Measurements from ENCODE around the gene RREB1. TPM values are rescaled to one million over a fixed set of nuclear protein-coding genes. Genes with fewer than 3 reads are reported as not detected.

Gene RREB1
- polyA plus RNA-seq, 1 experiment = 1.2 TPM

DNA sequence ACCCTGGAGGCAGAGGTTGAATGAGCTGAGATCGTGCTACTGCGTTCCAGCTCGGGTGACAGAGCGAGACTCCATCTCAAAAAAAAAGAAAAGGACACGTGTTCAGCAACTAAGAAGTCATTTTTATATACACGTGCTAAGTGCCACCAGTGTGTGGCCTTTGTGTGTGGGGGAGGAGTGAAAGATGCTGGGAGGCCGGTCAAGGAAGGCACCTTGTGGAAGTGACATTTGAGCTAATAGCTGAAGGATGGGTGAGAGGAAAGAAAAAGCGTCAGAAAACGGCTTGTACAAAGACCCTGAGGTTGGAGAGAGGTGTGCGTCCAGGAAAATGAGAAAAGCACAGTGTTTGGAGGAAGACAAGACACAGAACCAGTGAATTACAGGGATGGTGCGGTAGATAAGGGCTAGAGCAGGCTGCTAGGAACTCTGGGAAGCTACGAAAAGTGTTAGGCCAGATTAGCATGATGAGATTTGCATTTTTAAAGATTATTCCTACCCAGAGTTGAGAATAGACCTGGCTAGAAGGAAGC, 11.6 kb downstream of the RREB1 start:
- CTCF ChIA-PET = interaction anchor here (0.6 to 1.1 kb wide), 2 partner anchors 9 to 257 kb away, joined by 3 read pairs; no protein-coding TSS in a partner anchor
- Histone ChIP-seq H3K27me3 (ENCODE audit: control insufficient read depth, insufficient read depth, low read length) (no peaks in the 10 kb centered on the region), H3K36me3 (ENCODE audit: control insufficient read depth, insufficient read depth, low read length) (0 out of 2 replicates have a peak, but pooled peaks cover 2% of the 10 kb centered on the region), H3K4me3 (ENCODE audit: low read depth, low read length) (no peak overlapping the region)
- no peak for DNase-seq (ENCODE audit: low read depth)
- TF ChIP-seq, protein P1, sequence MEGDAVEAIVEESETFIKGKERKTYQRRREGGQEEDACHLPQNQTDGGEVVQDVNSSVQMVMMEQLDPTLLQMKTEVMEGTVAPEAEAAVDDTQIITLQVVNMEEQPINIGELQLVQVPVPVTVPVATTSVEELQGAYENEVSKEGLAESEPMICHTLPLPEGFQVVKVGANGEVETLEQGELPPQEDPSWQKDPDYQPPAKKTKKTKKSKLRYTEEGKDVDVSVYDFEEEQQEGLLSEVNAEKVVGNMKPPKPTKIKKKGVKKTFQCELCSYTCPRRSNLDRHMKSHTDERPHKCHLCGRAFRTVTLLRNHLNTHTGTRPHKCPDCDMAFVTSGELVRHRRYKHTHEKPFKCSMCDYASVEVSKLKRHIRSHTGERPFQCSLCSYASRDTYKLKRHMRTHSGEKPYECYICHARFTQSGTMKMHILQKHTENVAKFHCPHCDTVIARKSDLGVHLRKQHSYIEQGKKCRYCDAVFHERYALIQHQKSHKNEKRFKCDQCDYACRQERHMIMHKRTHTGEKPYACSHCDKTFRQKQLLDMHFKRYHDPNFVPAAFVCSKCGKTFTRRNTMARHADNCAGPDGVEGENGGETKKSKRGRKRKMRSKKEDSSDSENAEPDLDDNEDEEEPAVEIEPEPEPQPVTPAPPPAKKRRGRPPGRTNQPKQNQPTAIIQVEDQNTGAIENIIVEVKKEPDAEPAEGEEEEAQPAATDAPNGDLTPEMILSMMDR (IDR thresholded peaks at IDR 0.05; ENCODE audit: insufficient read depth, low read depth, low read length) = no peak
- POLR2A ChIA-PET = no interaction called here

DNA sequence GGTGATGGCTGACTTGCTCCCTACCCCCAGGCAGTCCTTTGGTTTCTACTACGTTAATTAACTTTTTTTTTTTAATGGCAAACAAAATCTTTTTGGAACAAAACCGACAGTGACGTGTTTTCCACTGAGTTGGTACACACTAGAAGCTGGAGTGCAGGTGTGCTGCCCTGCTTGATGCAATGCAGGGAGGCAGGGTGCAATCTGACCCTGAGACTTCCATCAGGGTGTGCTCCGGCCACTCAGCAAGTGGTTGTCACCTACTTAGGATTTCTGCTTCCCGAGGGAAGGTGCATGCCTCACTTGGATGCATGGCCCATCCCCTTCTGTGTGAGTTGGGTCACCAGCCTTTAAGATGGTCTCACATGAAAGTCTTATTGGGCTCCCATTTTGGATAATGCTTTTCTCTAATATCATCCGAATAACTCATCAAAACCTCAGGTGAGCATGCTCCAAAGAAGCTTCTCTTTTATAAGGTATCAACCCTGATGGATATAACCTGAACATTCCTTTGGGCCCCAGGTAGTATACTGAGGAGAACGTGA, 14.0 kb downstream of the RREB1 start:
- Histone ChIP-seq H3K27me3 (ENCODE audit: control insufficient read depth, insufficient read depth, low read length) (no peaks in the 10 kb centered on the region), H3K36me3 (ENCODE audit: control insufficient read depth, insufficient read depth, low read length) (0 out of 2 replicates have a peak, but pooled peaks cover 2% of the 10 kb centered on the region), H3K4me3 (ENCODE audit: low read depth, low read length) (no peak overlapping the region)
- ChIA-PET CTCF (interaction anchor here (0.6 to 1.3 kb wide), 6 partner anchors 9 to 938 kb away, joined by 3 read pairs; no protein-coding TSS in a partner anchor), POLR2A (no interaction called here)
- TF ChIP-seq, protein P1 (IDR thresholded peaks at IDR 0.05; ENCODE audit: insufficient read depth, low read depth, low read length) = no peak
- DNase-seq (ENCODE audit: low read depth) = no peak

DNA sequence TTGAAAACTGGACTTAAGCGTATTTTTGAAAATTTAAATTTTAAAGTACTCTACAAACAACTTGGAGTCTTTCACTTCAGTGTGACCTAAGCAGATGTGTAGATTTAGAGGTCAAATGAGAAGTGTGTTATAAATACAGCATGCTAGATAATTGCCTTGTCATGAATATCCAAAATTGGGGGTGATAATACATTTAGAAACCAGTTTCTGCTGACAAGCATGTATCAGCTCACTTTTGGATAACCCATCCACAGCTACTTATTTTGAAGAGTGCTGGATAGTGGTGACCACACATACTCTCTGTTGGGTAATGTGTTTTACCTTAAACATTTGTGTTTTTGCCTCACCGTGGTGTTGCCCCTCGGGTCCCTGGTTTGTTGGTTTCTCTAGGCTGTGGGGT, 14.9 kb downstream of the RREB1 start:
- CTCF ChIA-PET = interaction anchor here (1.3 kb wide), 1 partner anchor 12 kb away, joined by 3 read pairs; no protein-coding TSS in a partner anchor
- POLR2A ChIA-PET = interaction anchor here (0.6 kb wide), 1 partner anchor 24 kb away, joined by 5 read pairs; no protein-coding TSS in a partner anchor
- TF ChIP-seq, protein P1 (IDR thresholded peaks at IDR 0.05; ENCODE audit: insufficient read depth, low read depth, low read length) = no peak

DNA sequence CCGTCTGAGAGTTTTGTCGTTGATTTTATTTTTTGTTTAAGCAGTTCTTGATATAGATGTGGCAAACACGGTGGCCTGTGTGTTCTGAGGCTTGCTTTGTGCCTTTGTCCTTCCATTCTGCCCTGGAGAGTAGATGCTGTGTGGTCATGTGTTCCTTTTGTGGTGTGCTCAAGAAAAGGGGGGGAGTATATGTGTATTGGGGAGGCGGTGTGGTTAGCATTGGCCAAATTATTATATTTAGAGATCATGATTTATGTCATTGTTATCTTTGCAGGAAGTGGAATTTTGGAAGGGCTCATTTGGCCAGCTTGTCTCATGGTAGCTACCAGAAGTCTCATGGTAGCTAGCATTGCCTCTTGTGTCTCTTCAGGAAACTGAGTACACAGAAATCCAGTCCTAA, 16.4 kb downstream of the RREB1 start:
- no peak for DNase-seq (ENCODE audit: low read depth)
- no peaks in the 10 kb centered on the region for H3K27me3 ChIP-seq (ENCODE audit: control insufficient read depth, insufficient read depth, low read length)
- CTCF ChIA-PET = no interaction called here
- H3K36me3 ChIP-seq (ENCODE audit: control insufficient read depth, insufficient read depth, low read length) = peaks cover 2% of the 10 kb centered on the region; the same call in 1 of the 2 replicates
- no peak overlapping the region for H3K4me3 ChIP-seq (ENCODE audit: low read depth, low read length)
- POLR2A ChIA-PET = no interaction called here
- TF ChIP-seq, protein P1 (IDR thresholded peaks at IDR 0.05; ENCODE audit: insufficient read depth, low read depth, low read length) = no peak

More for the DNA sequence above, 14.9 kb downstream of the RREB1 start:
- H3K27me3 ChIP-seq (ENCODE audit: control insufficient read depth, insufficient read depth, low read length) = no peaks in the 10 kb centered on the region
- peaks cover 2% of the 10 kb centered on the region; the same call in 1 of the 2 replicates for H3K36me3 ChIP-seq (ENCODE audit: control insufficient read depth, insufficient read depth, low read length)
- H3K4me3 ChIP-seq (ENCODE audit: low read depth, low read length) = no peak overlapping the region
- DNase-seq (ENCODE audit: low read depth) = no peak

DNA sequence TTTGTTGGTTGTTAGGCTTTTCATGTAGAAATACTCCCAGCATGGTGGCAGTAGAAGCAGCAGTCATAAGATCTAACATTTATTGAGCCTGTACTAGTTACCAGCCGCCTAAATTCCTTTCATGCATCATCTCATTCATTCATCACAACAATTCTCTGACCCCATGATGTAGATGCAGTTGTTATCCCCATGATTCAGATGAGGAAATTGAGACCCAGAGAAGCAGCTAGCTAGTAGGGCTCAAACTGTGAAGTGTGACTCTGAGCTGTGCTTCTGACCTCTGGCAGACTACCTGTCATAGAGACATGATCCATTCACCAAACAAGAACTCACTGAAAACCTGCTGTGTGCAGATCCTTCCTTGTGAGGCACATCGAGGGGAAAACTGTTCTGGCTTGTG, 16.9 kb downstream of the RREB1 start:
- CTCF ChIA-PET = no interaction called here
- TF ChIP-seq, protein P1 (IDR thresholded peaks at IDR 0.05; ENCODE audit: insufficient read depth, low read depth, low read length) = no peak
- no peak for DNase-seq (ENCODE audit: low read depth)
- no peaks in the 10 kb centered on the region for H3K27me3 ChIP-seq (ENCODE audit: control insufficient read depth, insufficient read depth, low read length)
- POLR2A ChIA-PET = no interaction called here
- no peak overlapping the region for H3K4me3 ChIP-seq (ENCODE audit: low read depth, low read length)
- peaks cover 2% of the 10 kb centered on the region; the same call in 1 of the 2 replicates for H3K36me3 ChIP-seq (ENCODE audit: control insufficient read depth, insufficient read depth, low read length)
